Testis (tissue), 3 donors: ENCODE measurements around the gene ARHGAP26. TPM values are rescaled to one million over a fixed set of nuclear protein-coding genes. Genes with fewer than 3 reads are reported as not detected.

Experiments
- DNase-seq: peaks from one replicate; pipeline ENCODE4 v3.0.0-alpha.2; 2019
- H3K27ac ChIP-seq, 2 donors: fragments of 200-600 bp; sonication (generic); one replicate each; pipeline ENCODE4 v1.5.1; 2019
- H3K27me3 ChIP-seq: fragments of 200-600 bp; sonication (generic); one replicate; pipeline ENCODE4 v1.5.1; 2019
- H3K36me3 ChIP-seq: fragments of 200-600 bp; sonication (generic); one replicate; pipeline ENCODE4 v1.5.1; 2017; ENCODE audit warnings: low read depth; ENCODE audit errors: missing control alignments
- H3K4me1 ChIP-seq: fragments of 200-600 bp; sonication (generic); one replicate; pipeline ENCODE4 v1.5.1; 2019
- H3K4me3 ChIP-seq, 2 donors: fragments of 200-600 bp; sonication (generic); one replicate each; pipeline ENCODE4 v1.5.1; 2017 to 2019
- H3K9me3 ChIP-seq: fragments of 200-600 bp; sonication (generic); one replicate; pipeline ENCODE4 v1.5.1; 2017
- CTCF ChIP-seq, 3 experiments: fragments of 450-650 bp in 2 of 3; fragments of 200-600 bp in 1 of 3; sonication (generic) in 1 of 3; IDR thresholded peaks; one replicate each; pipeline ENCODE4 v1.5.1; 2016 to 2019; ENCODE audit warnings: antibody characterized with exemption in 3 of 3, mild to moderate bottlenecking in 2 of 3, moderate library complexity in 1 of 3
- POLR2A ChIP-seq: fragments of 450-650 bp; IDR thresholded peaks from one replicate; pipeline ENCODE4 v1.6.1; 2017; ENCODE audit warnings: antibody characterized with exemption, mild to moderate bottlenecking, moderate library complexity
- WGBS, 2 donors: methylation state at CpG; one replicate each; pipeline ENCODE4 v1.1.5; 2018; 5-methylcytosine and 5-hydroxymethylcytosine counted together
- intact Hi-C: fragments of 100-400 bp; cut with DNase I; formaldehyde crosslinking; loops from one replicate; pipeline ENCODE4 v1.15.1; 2023; ENCODE audit warnings: low total_unique reads
- polyA plus RNA-seq: library from polyadenylated mRNA; stranded (reverse); fragments of 350-450 nt; fragmentation: Illumina TruSeq; extraction: RNeasy Lipid Tissue Mini Kit (QIAGEN cat#74804); gene quantifications from one replicate; pipeline ENCODE4 v1.2.3, GENCODE V29; 2014; ENCODE audit warnings: low read depth, low replicate concordance; ENCODE audit not compliant: insufficient read depth
- total RNA-seq, 2 donors: library from RNA; depleted of rRNA; stranded (reverse); fragments of >200 nt; gene quantifications; one replicate each; pipeline ENCODE4 v1.2.3, GENCODE V29; 2016

Gene ARHGAP26
- total and polyA plus RNA-seq, 3 donors from 2014 or later: 33.8 to 98.7 (median 95.7) TPM

- intact Hi-C loops: no loop called here
- no peaks in the 10 kb centered on the region for H3K27me3 ChIP-seq
- H3K4me1 ChIP-seq: no peaks in the 10 kb centered on the region
- no peak for DNase-seq
- no peak overlapping the region for H3K27ac ChIP-seq
- 91 to 95% methylated on average over 2 of the region's 2 CpGs for WGBS, 2 donors
- H3K9me3 ChIP-seq: no peaks in the 10 kb centered on the region
- H3K4me3 ChIP-seq: no peak overlapping the region
- no peak for TF ChIP-seq CTCF (IDR thresholded peaks at IDR 0.05)
- no peak for TF ChIP-seq POLR2A
- H3K36me3 ChIP-seq: no peaks in the 10 kb centered on the region
These were observed 495.8 kb downstream of the ARHGAP26 start for GRCh38 chr5:143265995-143266394.

- intact Hi-C loops: no loop called here
- TF ChIP-seq POLR2A (no peak), CTCF (IDR thresholded peaks at IDR 0.05) (no peak)
- Histone ChIP-seq H3K4me1 (no peaks in the 10 kb centered on the region), H3K27me3 (no peaks in the 10 kb centered on the region), H3K4me3 (no peak overlapping the region), H3K36me3 (no peaks in the 10 kb centered on the region), H3K27ac (no peak overlapping the region), H3K9me3 (no peaks in the 10 kb centered on the region)
- no peak for DNase-seq
- WGBS, 2 donors: 91 to 100% methylated on average over 2 of the region's 2 CpGs
These were observed 497.0 kb downstream of the ARHGAP26 start for GRCh38 chr5:143267186-143267585.

- TF ChIP-seq POLR2A: no peak
- no peak for TF ChIP-seq CTCF (IDR thresholded peaks at IDR 0.05)
- intact Hi-C loops: no loop called here
- Histone ChIP-seq H3K27me3 (no peaks in the 10 kb centered on the region), H3K9me3 (no peaks in the 10 kb centered on the region), H3K27ac (no peak overlapping the region), H3K4me3 (no peak overlapping the region), H3K4me1 (no peaks in the 10 kb centered on the region), H3K36me3 (no peaks in the 10 kb centered on the region)
- no peak for DNase-seq
- WGBS, 2 donors: 96 to 97% methylated on average over 2 of the region's 2 CpGs
These were observed 498.2 kb downstream of the ARHGAP26 start for GRCh38 chr5:143268388-143268787.

- no peak overlapping the region for H3K27ac ChIP-seq
- WGBS, 2 donors: 86 to 96% methylated on average over 2 of the region's 2 CpGs
- H3K36me3 ChIP-seq: no peaks in the 10 kb centered on the region
- H3K4me3 ChIP-seq: no peak overlapping the region
- TF ChIP-seq CTCF (IDR thresholded peaks at IDR 0.05) (no peak), POLR2A (no peak)
- DNase-seq: no peak
- intact Hi-C loops: no loop called here
- no peaks in the 10 kb centered on the region for H3K9me3 ChIP-seq
- H3K4me1 ChIP-seq: no peaks in the 10 kb centered on the region
- no peaks in the 10 kb centered on the region for H3K27me3 ChIP-seq
These were observed 501.3 kb downstream of the ARHGAP26 start for GRCh38 chr5:143271431-143271830.

- H3K4me3 ChIP-seq: no peak overlapping the region
- TF ChIP-seq CTCF (IDR thresholded peaks at IDR 0.05) (no peak), POLR2A (no peak)
- intact Hi-C loops: no loop called here
- DNase-seq: no peak
- H3K27me3 ChIP-seq: no peaks in the 10 kb centered on the region
- no peaks in the 10 kb centered on the region for H3K36me3 ChIP-seq
- H3K27ac ChIP-seq: no peak overlapping the region
- no peaks in the 10 kb centered on the region for H3K9me3 ChIP-seq
- H3K4me1 ChIP-seq: no peaks in the 10 kb centered on the region
- WGBS, 2 donors: 57 to 68% methylated on average over 1 of the region's 1 CpG
These were observed 504.8 kb downstream of the ARHGAP26 start for GRCh38 chr5:143274952-143275351.
